Stomach smooth muscle (tissue), 2 donors: ENCODE measurements around the gene MRPL42.
"Not testable (repeated sequence)": the region's sequence is repeated elsewhere in the genome, so short reads cannot be mapped to it uniquely, and the experiment has no call there.

Experiments
- H3K27ac ChIP-seq: one replicate; pipeline ENCODE4 v1.7.0; 2013; ENCODE audit warnings: mild to moderate bottlenecking, low read length, inconsistent platforms
- H3K27me3 ChIP-seq, 2 donors: one replicate each; pipeline ENCODE4 v1.7.0; 2013; ENCODE audit warnings: low read length in 2 of 2; ENCODE audit not compliant: insufficient read depth in 2 of 2, control insufficient read depth in 1 of 2
- H3K36me3 ChIP-seq, 2 donors: one replicate each; pipeline ENCODE4 v1.7.0; 2013; ENCODE audit warnings: low read length in 2 of 2; ENCODE audit not compliant: control insufficient read depth in 2 of 2, insufficient read depth in 2 of 2
- H3K4me1 ChIP-seq: one replicate; pipeline ENCODE4 v1.7.0; 2013; ENCODE audit warnings: low read length; ENCODE audit not compliant: control insufficient read depth, insufficient read depth
- H3K4me3 ChIP-seq, 2 donors: one replicate each; pipeline ENCODE4 v1.7.0; 2013; ENCODE audit warnings: low read length in 2 of 2
- H3K9ac ChIP-seq, 2 donors: one replicate each; pipeline ENCODE4 v1.7.0; 2013; ENCODE audit warnings: low read length in 2 of 2, mild to moderate bottlenecking in 1 of 2
- H3K9me3 ChIP-seq, 2 donors: one replicate each; pipeline ENCODE4 v1.7.0; 2013; ENCODE audit warnings: low read length in 2 of 2; ENCODE audit not compliant: control insufficient read depth in 2 of 2
- donor health status: healthy.
- donor health status: Pancreatic carcinoma.

Gene MRPL42

GRCh38 chr12:93549174-93549573 is 81.9 kb downstream of the MRPL42 start:
- peaks cover 0 to 2% of the 10 kb centered on the region in 2 donors for H3K36me3 ChIP-seq
- no peak overlapping the region for H3K4me3 ChIP-seq
- no peaks in the 10 kb centered on the region for H3K4me1 ChIP-seq
- H3K9me3 ChIP-seq: no peaks in the 10 kb centered on the region
- H3K27ac ChIP-seq: no peak overlapping the region
- no peak overlapping the region for H3K9ac ChIP-seq
- no peaks in the 10 kb centered on the region for H3K27me3 ChIP-seq

DNA sequence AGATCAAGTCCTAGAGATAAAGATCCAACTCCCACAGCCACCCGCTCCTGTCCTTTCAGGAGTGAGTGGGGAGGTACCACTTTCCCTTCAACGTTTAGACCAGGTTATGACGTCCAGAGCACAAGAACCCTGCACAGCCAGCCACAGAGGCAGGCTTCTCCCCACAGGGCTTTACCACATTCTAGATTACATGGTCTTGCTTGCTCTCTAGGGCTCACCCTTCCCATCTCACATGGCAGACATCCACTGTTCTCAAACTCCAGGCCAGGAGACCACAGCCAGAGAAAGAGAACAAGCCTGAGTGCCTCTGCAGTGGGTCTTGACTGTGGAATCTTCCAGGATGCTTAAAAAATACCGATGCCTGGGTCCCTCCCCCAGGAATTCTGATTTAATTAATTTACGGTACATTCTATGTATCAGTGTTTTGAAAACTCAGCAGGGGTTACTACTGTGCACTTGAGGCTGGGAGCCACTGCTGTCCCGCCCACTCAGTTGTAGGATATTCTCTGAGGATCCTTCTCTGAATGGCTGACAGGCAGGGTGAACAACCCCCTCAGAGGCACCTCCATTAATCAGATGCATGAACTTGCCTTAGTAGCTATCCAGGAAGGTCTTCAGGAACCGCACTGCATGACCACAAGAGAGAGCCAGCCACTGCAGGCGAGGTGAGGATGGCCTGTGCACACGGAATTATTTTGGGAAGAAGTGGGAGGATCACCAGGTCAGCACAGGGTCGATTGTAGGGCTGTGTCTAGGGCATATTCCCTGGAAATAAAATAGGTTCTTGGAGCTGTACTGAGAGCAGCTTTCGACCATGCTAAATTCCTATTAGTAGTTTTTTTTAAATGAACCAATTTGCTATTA is 83.7 kb downstream of the MRPL42 start:
- no peaks in the 10 kb centered on the region for H3K9me3 ChIP-seq
- H3K9ac ChIP-seq: no peak overlapping the region
- no peaks in the 10 kb centered on the region for H3K27me3 ChIP-seq
- H3K4me3 ChIP-seq: no peak overlapping the region
- no peak overlapping the region for H3K27ac ChIP-seq
- H3K4me1 ChIP-seq: no peaks in the 10 kb centered on the region
- no peaks in the 10 kb centered on the region for H3K36me3 ChIP-seq

DNA sequence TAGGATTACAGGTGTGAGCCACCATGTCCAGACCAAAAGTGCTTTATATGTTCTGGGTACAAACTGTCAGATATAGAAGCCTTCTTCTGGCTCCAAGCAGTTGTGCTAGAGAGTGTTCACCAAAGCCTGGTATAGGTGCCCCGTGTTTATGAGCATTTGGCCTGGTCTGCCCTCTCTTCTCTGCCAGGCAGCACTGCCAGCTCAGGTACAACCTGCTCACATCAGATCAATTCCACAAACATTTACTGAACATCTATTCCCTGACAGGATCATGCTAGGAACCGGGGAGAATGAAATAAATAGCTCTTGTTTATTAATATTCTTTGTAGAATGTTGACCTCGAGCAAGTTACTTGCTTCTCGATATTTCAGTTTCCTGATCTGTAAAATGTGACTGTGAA is 85.1 kb downstream of the MRPL42 start:
- Histone ChIP-seq H3K4me1 (no peaks in the 10 kb centered on the region), H3K9me3 (no peaks in the 10 kb centered on the region), H3K27ac (no peak overlapping the region), H3K27me3 (no peaks in the 10 kb centered on the region), H3K36me3 (no peaks in the 10 kb centered on the region), H3K4me3 (no peak overlapping the region), H3K9ac (no peak overlapping the region)

DNA sequence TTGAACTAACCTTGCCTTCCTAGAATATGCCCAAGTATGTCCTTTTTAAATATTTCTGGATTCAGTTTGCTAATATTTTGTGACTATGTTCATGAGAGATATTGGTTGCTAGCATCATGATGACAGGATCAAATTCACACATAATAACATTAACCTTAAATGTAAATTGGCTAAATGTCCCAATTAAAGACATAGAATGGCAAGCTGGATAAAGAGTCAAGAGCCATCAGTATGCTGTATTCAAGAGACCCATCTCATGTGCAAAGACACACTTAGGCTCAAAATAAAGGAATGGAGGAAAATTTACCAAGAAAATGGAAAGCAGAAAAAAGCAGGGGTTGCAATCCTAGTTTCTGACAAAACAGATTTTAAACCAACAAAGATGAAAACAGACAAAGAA is 90.6 kb downstream of the MRPL42 start:
- not testable (repeated sequence) for H3K9ac ChIP-seq, H3K36me3 ChIP-seq, H3K4me3 ChIP-seq, H3K27me3 ChIP-seq, H3K27ac ChIP-seq, H3K9me3 ChIP-seq, H3K4me1 ChIP-seq

- not testable (repeated sequence) for H3K27me3 ChIP-seq, H3K9ac ChIP-seq, H3K36me3 ChIP-seq, H3K4me1 ChIP-seq, H3K27ac ChIP-seq, H3K9me3 ChIP-seq, H3K4me3 ChIP-seq
Measured at GRCh38 chr12:93558685-93559084, 91.4 kb downstream of the MRPL42 start.

- Histone ChIP-seq H3K27ac (no peak overlapping the region), H3K27me3 (no peaks in the 10 kb centered on the region), H3K4me3 (no peak overlapping the region), H3K4me1 (no peaks in the 10 kb centered on the region), H3K9me3 (no peaks in the 10 kb centered on the region), H3K36me3 (peaks cover 2 to 7% of the 10 kb centered on the region in 2 donors), H3K9ac (no peak overlapping the region)
Measured at GRCh38 chr12:93563807-93564538, 96.7 kb downstream of the MRPL42 start.

- H3K27me3 ChIP-seq: no peaks in the 10 kb centered on the region
- H3K4me3 ChIP-seq: no peak overlapping the region
- peaks cover 2 to 7% of the 10 kb centered on the region in 2 donors for H3K36me3 ChIP-seq
- H3K27ac ChIP-seq: no peak overlapping the region
- H3K9me3 ChIP-seq: no peaks in the 10 kb centered on the region
- H3K9ac ChIP-seq: no peak overlapping the region
- H3K4me1 ChIP-seq: peaks cover 7% of the 10 kb centered on the region
Measured at GRCh38 chr12:93565760-93566159, 98.4 kb downstream of the MRPL42 start.
